ENCODE results near the gene SESTD1. TPM values are rescaled to one million over a fixed set of nuclear protein-coding genes. Genes with fewer than 3 reads are reported as not detected.
"Not testable (repeated sequence)": the region's sequence is repeated elsewhere in the genome, so short reads cannot be mapped to it uniquely, and the experiment has no call there.

Gene SESTD1
- total RNA-seq, 1 experiment from 2014 or later: 26.6 TPM

GRCh38 chr2:179096090-179096489, 168.5 kb downstream of the SESTD1 start:
- no peak overlapping the region for H3K4me2 ChIP-seq (ENCODE audit: low read length)
- no peak overlapping the region for H3K27ac ChIP-seq (ENCODE audit: low read depth, low read length)
- no peaks in the 10 kb centered on the region for H3K27me3 ChIP-seq (ENCODE audit: insufficient read depth, low read length)
- ChIA-PET RAD21 (ENCODE audit: low non-redundant PET in 1 of 2, low total read pairs in 2 of 2, uncharacterized antibody in 2 of 2, unreplicated experiment in 2 of 2) (no interaction called here), POLR2A (no interaction called here), CTCF (no interaction called here)
- H3K79me2 ChIP-seq (ENCODE audit: insufficient read depth, low read length): no peaks in the 10 kb centered on the region
- H4K20me1 ChIP-seq (ENCODE audit: insufficient read depth): no peaks in the 10 kb centered on the region
- DNase-seq (ENCODE audit: low read depth, low spot score) (no peak), ATAC-seq (no peak)
- H3K9me3 ChIP-seq (ENCODE audit: control insufficient read depth in 1 of 2, insufficient read depth in 1 of 2, low read depth in 1 of 2, low read length in 2 of 2): no peaks in the 10 kb centered on the region
- TF ChIP-seq CTCF (IDR thresholded peaks at IDR 0.05 in 2 of 3, conservative IDR thresholded peaks at IDR 0.05 in 1 of 3; ENCODE audit: borderline replicate concordance in 1 of 3, insufficient read depth in 1 of 3, low read depth in 2 of 3, low read length in 2 of 3) (no peak), SIN3A (IDR thresholded peaks at IDR 0.05; ENCODE audit: low read depth) (no peak), FOSL1 (IDR thresholded peaks at IDR 0.05; ENCODE audit: low read depth) (no peak), ZNF274 (IDR thresholded peaks at IDR 0.05; ENCODE audit: low read depth, low read length) (no peak), SRF (IDR thresholded peaks at IDR 0.05; ENCODE audit: low read depth) (no peak), TCF7L2 (IDR thresholded peaks at IDR 0.05; ENCODE audit: borderline replicate concordance, extremely low read depth, insufficient read depth, insufficient read length) (no peak)
- TF ChIP-seq, protein P1, sequence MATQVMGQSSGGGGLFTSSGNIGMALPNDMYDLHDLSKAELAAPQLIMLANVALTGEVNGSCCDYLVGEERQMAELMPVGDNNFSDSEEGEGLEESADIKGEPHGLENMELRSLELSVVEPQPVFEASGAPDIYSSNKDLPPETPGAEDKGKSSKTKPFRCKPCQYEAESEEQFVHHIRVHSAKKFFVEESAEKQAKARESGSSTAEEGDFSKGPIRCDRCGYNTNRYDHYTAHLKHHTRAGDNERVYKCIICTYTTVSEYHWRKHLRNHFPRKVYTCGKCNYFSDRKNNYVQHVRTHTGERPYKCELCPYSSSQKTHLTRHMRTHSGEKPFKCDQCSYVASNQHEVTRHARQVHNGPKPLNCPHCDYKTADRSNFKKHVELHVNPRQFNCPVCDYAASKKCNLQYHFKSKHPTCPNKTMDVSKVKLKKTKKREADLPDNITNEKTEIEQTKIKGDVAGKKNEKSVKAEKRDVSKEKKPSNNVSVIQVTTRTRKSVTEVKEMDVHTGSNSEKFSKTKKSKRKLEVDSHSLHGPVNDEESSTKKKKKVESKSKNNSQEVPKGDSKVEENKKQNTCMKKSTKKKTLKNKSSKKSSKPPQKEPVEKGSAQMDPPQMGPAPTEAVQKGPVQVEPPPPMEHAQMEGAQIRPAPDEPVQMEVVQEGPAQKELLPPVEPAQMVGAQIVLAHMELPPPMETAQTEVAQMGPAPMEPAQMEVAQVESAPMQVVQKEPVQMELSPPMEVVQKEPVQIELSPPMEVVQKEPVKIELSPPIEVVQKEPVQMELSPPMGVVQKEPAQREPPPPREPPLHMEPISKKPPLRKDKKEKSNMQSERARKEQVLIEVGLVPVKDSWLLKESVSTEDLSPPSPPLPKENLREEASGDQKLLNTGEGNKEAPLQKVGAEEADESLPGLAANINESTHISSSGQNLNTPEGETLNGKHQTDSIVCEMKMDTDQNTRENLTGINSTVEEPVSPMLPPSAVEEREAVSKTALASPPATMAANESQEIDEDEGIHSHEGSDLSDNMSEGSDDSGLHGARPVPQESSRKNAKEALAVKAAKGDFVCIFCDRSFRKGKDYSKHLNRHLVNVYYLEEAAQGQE (IDR thresholded peaks at IDR 0.05; ENCODE audit: low read depth): no peak
- H3K9me2 ChIP-seq (ENCODE audit: insufficient read depth): no peaks in the 10 kb centered on the region
- H2AFZ ChIP-seq (ENCODE audit: low read depth, low read length, poor library complexity, severe bottlenecking): no peak overlapping the region
- BruUV-seq (replicated peaks): no TSS peak
- H3K36me3 ChIP-seq (ENCODE audit: control insufficient read depth in 1 of 2, insufficient read depth in 2 of 2, low read length in 2 of 2): no peaks in the 10 kb centered on the region
- H3K4me3 ChIP-seq (replicated peaks in 1 of 2; ENCODE audit: low read depth in 1 of 2, low read length in 2 of 2): no peak overlapping the region
- H3K9ac ChIP-seq (ENCODE audit: low read length): no peak overlapping the region
- intact Hi-C loops (cut with micrococcal nuclease): no loop called here
- no peaks in the 10 kb centered on the region for H3K4me1 ChIP-seq (ENCODE audit: control insufficient read depth in 1 of 2, insufficient read depth in 2 of 2, low read length in 2 of 2)

- H3K27ac ChIP-seq (ENCODE audit: low read depth, low read length); BruUV-seq (replicated peaks); H3K9ac ChIP-seq (ENCODE audit: low read length); H3K79me2 ChIP-seq (ENCODE audit: insufficient read depth, low read length); H3K9me2 ChIP-seq (ENCODE audit: insufficient read depth); DNase-seq (ENCODE audit: low read depth, low spot score); ATAC-seq; POLR2A ChIA-PET; H3K4me1 ChIP-seq (ENCODE audit: control insufficient read depth in 1 of 2, insufficient read depth in 2 of 2, low read length in 2 of 2); H3K36me3 ChIP-seq (ENCODE audit: control insufficient read depth in 1 of 2, insufficient read depth in 2 of 2, low read length in 2 of 2); H3K4me3 ChIP-seq (replicated peaks in 1 of 2; ENCODE audit: low read depth in 1 of 2, low read length in 2 of 2); H4K20me1 ChIP-seq (ENCODE audit: insufficient read depth); H3K9me3 ChIP-seq (ENCODE audit: control insufficient read depth in 1 of 2, insufficient read depth in 1 of 2, low read depth in 1 of 2, low read length in 2 of 2); H3K4me2 ChIP-seq (ENCODE audit: low read length); intact Hi-C loops (cut with micrococcal nuclease); H3K27me3 ChIP-seq (ENCODE audit: insufficient read depth, low read length); CTCF ChIA-PET; RAD21 ChIA-PET (ENCODE audit: low non-redundant PET in 1 of 2, low total read pairs in 2 of 2, uncharacterized antibody in 2 of 2, unreplicated experiment in 2 of 2); H2AFZ ChIP-seq (ENCODE audit: low read depth, low read length, poor library complexity, severe bottlenecking): not testable (repeated sequence)
These were observed 171.7 kb downstream of the SESTD1 start for GRCh38 chr2:179092912-179093311.

Measured in HCT116 (cell line).